ENCODE measurements around the gene RIC8B.

DNA sequence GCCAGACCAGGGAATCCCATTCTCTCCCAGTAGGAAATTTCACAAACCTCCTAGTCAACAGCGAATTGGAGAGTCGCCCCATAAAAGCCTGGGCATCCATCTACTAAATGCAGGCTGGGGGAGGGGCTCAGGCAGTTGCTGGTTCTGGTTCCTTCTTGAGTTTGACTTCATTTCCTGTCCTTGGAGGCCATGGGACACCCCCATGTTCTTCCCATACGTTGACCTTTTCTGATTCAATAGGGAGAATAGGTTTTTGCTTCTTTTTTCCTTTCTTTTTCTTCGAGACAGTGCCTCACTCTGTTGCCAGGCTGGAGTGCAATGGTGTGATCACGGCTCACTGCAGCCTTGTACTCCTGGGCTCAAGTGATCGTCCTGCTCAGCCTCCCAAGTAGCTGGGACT lies 137.1 kb downstream of the RIC8B start:
- no peak for TF ChIP-seq POLR2A (IDR thresholded peaks at IDR 0.05)
- TF ChIP-seq, protein P1, sequence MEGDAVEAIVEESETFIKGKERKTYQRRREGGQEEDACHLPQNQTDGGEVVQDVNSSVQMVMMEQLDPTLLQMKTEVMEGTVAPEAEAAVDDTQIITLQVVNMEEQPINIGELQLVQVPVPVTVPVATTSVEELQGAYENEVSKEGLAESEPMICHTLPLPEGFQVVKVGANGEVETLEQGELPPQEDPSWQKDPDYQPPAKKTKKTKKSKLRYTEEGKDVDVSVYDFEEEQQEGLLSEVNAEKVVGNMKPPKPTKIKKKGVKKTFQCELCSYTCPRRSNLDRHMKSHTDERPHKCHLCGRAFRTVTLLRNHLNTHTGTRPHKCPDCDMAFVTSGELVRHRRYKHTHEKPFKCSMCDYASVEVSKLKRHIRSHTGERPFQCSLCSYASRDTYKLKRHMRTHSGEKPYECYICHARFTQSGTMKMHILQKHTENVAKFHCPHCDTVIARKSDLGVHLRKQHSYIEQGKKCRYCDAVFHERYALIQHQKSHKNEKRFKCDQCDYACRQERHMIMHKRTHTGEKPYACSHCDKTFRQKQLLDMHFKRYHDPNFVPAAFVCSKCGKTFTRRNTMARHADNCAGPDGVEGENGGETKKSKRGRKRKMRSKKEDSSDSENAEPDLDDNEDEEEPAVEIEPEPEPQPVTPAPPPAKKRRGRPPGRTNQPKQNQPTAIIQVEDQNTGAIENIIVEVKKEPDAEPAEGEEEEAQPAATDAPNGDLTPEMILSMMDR (IDR thresholded peaks at IDR 0.05) = no peak
